NCI-H526 treated with DMSO at 0.1 percent for 48 hours (cell line): ENCODE measurements around the gene BACE1-AS.
"Not testable (repeated sequence)": the region's sequence is repeated elsewhere in the genome, so short reads cannot be mapped to it uniquely, and the experiment has no call there.

ENCODE experiments used
- DNase-seq: peaks from one replicate; lab custom pipeline; 2025; lab: John Stamatoyannopoulos, UW

BACE1-AS gene

GRCh38 chr11:117327255-117327566, 36.1 kb downstream of the BACE1-AS start:
- not testable (repeated sequence) for DNase-seq

GRCh38 chr11:117327567-117328374, 36.6 kb downstream of the BACE1-AS start, which contains the start of gene CEP164:
CEP164 (plus strand) TSS chr11:117327854; CDS start chr11:117338587, 10,733 bp downstream.
- DNase-seq, result peak; percentile 99

GRCh38 chr11:117328375-117329010, 37.3 kb downstream of the BACE1-AS start:
- DNase-seq, result peak; percentile 80

- no peak for DNase-seq
Observed at GRCh38 chr11:117332843-117333242, 41.7 kb downstream of the BACE1-AS start.

- DNase-seq, result no peak
Observed at GRCh38 chr11:117333917-117334316, 42.8 kb downstream of the BACE1-AS start.

- DNase-seq, result no peak
Observed at GRCh38 chr11:117334896-117335295, 43.8 kb downstream of the BACE1-AS start.

GRCh38 chr11:117335399-117335798, 44.3 kb downstream of the BACE1-AS start:
- DNase-seq, result no peak

GRCh38 chr11:117337076-117337475, 45.9 kb downstream of the BACE1-AS start:
- DNase-seq, result no peak
